WI38 (cell line): ENCODE measurements around the gene RBMS1.

Experiments
- H3K4me3 ChIP-seq: 2 replicates; pipeline ENCODE4 v1.5.1; 2011; ENCODE audit warnings: low read depth, mild to moderate bottlenecking, control low read depth, low read length
- TF ChIP-seq, protein P1 (sequence below): IDR thresholded peaks from 2 replicates; pipeline ENCODE4 v1.5.1; 2012; ENCODE audit warnings: low read depth, mild to moderate bottlenecking, control low read depth, low read length

RBMS1 gene

DNA sequence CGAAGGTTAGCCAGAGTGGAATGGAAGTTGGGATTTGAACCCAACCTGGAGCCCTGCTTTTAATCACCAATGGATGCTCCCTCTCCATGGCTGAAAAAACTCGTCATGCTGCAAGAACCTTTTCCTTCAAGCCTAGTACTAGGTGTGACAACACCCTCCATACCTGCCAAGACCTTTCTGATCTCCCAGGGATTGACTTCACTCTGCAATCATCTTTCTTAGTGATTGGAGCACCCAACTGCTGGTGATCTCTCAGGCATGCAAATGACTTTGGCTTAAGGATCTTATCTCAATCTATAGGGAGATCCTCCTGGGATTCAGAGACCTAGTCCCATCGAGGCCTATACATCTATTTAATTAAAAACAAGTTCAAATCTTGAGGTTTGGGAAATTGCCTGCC is 270.0 kb downstream of the RBMS1 start:
- H3K4me3 ChIP-seq = no peak overlapping the region

DNA sequence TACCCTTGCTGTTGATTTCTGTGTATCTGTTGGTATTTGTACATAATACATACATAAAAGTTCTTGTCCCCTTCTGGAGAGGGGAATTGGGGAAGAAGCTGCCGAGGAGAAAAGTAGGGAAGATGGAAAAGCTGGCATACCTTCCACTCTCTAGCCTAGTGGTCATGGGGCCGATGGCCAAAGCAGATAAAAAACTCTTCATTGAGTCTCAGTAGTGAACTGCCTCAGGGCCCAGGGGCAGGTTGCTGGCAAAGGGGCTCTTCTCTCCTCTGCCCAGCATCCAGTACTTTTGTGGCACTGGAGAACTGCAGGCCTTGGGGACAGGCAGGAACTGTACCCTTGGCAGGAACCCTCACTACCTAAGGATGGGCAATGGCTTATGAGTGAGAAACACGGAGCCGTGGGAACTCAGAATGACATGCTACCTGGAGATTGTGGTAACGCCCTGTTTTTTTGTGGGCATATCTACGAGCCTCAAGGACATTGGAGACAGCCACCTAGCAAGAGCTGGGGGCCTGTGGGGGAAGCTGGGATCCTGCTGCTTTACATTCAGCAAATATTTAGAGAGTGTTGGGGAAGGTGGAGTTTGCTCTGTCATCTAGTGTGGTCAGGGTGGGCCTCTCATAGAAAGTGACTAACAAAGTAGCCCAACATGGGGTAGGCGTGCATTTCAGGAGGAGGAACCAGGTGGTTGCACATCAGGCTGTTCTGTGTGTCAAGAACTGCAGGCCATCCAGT is 270.9 kb downstream of the RBMS1 start:
- TF ChIP-seq, protein P1, sequence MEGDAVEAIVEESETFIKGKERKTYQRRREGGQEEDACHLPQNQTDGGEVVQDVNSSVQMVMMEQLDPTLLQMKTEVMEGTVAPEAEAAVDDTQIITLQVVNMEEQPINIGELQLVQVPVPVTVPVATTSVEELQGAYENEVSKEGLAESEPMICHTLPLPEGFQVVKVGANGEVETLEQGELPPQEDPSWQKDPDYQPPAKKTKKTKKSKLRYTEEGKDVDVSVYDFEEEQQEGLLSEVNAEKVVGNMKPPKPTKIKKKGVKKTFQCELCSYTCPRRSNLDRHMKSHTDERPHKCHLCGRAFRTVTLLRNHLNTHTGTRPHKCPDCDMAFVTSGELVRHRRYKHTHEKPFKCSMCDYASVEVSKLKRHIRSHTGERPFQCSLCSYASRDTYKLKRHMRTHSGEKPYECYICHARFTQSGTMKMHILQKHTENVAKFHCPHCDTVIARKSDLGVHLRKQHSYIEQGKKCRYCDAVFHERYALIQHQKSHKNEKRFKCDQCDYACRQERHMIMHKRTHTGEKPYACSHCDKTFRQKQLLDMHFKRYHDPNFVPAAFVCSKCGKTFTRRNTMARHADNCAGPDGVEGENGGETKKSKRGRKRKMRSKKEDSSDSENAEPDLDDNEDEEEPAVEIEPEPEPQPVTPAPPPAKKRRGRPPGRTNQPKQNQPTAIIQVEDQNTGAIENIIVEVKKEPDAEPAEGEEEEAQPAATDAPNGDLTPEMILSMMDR = no peak
- H3K4me3 ChIP-seq = no peak overlapping the region

More for the DNA sequence above, 270.0 kb downstream of the RBMS1 start:
- TF ChIP-seq, protein P1 = no peak
